HG03045 (cell line): ENCODE results near the gene OR2C3.
"Not testable (repeated sequence)": the region's sequence is repeated elsewhere in the genome, so short reads cannot be mapped to it uniquely, and the experiment has no call there.

ENCODE experiments used
- ATAC-seq: cut with Tn5 transposase; IDR thresholded peaks from one replicate; pipeline ENCODE4 v1.9.1; 2021; ENCODE audit warnings: mild to moderate bottlenecking, moderate library complexity; ENCODE audit not compliant: unreplicated experiment

OR2C3 gene

DNA sequence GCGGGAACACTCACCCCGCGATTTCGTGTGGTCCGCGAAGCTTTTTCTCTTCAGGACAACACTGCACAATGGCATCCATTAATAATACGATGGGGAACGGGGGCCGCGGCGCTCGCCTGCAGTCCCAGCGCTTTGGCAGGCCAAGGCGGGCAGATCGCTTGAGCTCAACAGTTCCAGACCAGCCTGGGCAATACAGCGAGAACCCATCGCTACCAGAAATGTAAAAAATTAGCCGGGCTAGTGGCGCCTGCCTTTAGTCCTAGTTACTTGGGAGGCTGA lies 17.7 kb downstream of the OR2C3 start:
- no peak for ATAC-seq

DNA sequence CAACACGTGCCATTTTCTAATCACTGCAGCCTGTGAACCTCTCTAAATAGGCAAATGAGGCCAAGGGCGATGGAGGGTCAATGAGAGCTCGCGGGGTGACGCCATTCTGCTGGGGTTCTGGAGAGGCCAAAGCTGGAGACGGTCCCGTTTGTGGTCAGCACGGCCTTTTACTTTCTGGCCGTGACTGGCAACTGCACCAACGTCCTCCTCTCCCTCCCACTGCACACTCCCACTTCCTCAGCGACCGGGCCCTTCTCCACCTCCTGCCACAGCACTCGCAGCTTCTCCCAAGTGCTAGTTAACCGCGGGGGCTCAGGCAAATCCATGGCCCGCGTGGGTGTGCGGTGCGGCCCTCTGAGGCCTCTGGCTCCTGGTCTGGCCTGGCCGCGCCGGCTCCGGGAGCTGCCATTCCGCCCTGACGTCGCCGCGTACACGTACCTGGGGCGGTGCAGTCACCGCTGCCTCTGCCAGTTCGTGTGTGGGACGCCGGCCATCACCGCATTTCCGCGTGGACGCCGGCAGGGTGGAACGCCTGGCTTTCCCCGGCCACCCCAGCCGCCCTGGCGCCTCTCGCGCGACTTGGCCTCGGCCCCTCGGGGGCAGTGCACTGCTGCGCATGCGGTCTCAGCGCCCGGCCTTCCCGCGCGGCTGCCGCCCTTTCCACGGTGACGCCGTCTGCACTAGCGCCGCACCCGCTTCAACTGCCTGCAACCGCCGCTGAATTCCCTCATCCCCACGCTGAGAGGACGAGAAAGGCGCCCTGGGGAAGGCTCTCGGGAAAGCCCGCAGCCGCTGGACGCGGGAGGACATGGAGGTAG lies 18.2 kb downstream of the OR2C3 start:
- ATAC-seq = no peak

DNA sequence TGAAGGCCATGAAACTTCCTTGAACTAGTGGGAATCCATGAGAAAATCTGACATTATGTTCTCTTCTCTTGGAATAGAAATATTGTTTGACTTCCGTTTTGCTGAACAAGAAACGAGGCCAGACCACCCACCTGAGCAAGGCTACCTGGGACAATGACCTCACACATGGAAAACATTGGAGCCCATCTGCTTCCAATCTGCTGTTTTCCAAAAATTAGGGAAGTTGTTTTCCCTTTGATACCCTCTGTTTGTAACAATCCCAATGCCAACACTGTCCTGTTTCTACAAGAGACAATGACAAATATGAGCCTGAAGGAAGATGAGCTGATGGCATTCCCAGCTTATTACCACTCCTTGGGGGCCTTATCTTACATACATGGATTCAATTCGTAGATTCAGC lies 29.4 kb downstream of the OR2C3 start:
- no peak for ATAC-seq

DNA sequence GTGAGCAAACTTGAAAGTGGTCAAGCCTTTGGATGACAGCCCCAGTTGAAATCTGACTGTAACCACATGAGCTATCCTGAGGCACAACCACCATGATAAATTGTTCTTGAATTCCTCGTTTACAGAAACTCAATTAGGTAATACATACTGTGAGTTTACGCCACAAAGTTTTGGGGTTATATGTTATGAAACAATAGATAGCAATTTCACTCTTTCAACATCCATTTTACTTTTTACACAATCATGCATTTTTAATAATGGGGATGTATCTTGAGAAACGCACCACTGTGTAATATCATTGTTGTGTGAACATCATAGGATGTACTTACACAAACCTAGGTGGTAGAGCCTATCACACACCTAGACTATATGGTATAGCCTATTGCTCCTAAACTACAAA lies 35.4 kb downstream of the OR2C3 start:
- ATAC-seq = no peak

DNA sequence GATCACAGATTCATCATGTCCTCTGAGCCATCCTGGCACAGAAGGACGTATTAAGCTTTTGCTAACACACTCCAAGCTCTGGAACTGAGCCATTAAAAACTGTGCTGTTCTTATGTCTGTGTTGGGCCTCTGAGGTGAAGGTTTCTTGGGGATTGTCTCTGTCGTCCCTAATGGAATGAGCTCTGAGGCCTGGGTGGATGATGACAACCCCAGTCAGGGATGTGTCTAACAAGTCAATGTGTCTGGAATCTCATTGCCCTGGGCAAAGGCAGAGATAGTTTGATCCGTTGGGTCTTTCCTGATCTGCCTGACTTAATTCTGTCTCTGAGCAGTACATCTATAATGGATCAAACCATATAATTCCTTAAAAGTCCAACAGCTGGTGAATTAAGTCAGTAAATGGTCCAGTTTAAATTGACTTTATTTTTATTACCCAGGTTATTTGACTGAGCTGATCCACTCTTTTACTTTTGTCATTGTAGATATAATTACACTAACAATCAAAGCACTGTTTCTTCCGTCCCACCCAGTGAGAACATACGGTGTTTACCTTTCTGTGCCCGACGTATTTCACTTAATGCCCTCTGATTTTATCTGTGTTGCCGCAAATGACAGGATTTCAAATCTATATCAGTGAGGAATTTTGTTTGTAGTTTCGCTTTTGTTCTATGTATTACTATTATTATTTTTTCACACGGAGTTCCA lies 39.5 kb downstream of the OR2C3 start:
- ATAC-seq = no peak

DNA sequence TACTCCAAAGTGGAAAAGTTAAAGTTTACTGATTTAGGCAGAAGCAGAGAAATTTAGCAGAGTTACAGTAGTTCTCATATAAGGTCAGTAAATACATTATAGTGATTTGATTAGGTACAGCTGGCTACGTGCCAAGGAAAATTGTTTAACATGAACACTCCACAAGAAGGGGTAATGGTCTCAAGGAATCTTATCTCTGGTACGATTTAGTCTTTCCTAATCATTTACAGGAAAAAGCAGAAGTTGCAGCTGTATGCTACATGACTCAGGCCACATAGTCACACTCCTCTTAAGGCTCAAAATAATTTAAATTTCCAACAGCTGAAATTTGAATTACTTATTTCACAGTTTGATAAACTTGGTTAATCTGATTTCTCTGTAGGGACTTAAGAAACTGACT lies 41.5 kb downstream of the OR2C3 start:
- ATAC-seq = no peak

DNA sequence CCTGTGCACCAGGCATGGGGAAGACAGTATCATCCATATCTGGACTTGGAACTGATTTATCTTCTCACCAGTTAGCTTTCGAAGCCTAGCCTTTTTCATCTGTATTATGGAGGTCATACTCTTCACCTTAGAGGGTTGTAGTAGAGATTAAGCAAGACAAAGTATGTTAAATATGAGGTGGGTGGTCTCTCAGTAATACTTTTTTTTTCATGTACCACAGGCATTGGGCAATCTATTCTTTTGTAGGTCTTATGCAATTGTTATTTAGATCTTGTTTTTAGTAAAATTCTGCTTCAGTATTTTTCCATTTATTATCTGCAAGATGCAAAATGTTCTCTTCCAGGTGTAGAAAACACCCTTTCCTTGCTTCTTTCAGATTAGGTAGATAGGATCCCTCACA lies 43.1 kb downstream of the OR2C3 start:
- no peak for ATAC-seq

DNA sequence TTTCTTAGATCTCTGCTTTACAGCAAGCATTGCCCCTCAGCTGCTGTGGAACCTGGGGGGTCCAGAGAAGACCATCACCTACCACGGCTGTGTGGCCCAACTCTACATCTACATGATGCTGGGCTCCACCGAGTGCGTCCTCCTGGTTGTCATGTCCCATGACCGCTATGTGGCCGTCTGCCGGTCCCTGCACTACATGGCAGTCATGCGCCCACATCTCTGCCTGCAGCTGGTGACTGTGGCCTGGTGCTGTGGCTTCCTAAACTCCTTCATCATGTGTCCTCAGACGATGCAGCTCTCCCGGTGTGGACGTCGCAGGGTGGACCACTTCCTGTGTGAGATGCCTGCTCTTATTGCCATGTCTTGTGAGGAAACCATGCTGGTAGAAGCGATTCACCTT lies 44.9 kb downstream of the OR2C3 start:
- no peak for ATAC-seq

DNA sequence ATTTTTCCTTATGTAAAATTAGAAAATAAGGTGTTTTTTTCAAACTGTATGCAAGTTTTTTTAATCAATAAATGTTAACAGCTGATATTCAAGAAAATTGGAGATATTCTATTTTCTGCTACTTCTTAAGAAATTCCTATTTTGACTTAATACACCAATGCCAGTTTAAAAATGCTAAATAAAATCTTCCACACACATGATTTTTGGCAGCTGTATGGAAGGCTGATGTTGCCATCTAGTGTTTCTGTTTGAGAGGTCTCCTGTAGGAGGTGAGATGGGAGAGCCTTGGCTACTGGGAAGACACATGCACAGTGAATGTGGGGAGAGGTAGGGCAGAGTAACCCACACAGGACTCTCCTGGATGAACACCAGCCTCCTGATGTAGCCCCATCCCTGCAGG lies 49.2 kb downstream of the OR2C3 start:
- no peak for ATAC-seq

DNA sequence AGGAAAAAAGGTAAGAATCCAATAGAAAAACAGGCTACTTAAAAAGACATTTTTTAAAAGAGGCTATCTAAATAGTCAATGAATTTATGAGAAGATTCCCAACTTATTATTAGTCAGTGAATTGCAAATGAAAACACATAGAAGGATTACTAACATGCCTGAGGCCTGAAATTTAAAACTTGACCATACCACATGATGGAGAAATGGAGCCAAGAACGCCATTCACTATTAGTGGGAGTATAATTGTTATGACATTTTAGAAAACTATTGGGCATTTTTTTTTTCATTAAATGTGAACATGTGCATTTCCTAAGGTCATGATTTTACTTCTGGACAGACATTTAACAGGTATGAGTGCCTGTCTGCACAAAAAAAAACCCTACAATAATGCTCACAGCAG lies 53.5 kb downstream of the OR2C3 start:
- no peak for ATAC-seq

DNA sequence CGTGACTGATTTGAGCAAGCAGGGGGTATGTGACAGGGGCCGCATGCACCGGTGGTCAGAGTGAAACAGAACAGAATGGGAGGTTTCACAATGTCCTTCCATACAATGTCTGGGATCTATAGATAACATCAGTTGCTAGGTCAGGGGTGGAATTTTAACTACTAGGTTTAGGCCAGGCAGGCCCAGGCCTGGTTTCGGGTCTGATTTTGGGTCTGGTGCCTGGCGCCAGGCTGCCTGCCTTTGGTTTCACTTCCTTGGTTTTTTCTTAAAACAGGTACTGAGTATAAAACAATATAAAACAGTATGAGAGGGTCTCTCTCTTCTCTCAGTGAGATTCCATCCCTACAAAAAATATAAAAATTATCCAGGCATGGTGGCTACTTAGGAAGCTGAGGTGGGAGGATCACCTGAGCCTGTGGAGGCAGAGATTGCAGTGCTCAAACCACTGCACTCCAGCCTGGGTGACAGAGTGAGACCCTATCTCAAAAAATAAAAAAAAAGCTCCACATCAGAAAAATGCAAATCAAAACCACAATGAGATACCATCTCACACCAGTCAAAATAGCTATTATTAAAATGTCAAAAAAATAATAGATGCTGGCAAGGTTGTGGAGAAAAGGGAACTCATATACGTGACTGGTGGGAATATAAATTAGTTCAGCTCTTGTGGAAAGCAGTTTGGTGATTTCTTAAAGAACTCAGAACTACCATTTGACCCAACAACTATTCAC lies 59.7 kb downstream of the OR2C3 start:
- not testable (repeated sequence) for ATAC-seq

DNA sequence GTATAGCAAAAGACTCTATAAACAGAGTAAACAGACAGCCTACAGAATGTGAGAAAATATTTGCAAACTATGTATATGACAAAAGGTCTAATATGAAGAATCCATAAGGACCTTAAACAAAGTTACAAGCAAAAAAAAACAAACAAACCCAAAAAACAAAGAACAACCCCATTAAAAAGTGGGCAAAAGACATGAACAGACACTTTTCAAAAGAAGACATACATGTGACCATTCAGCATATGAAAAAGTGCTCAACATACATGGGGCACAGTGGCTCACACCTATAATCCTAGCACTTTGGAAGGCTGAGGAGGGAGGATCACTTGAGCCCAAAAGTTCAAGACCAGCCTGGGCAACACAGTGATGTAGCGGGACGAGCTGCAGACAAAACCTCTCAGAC lies 60.4 kb downstream of the OR2C3 start:
- no peak for ATAC-seq
